K562 (cell line): Measurements from ENCODE around the gene HPCAL1. TPM values are rescaled to one million over a fixed set of nuclear protein-coding genes. Genes with fewer than 3 reads are reported as not detected.

Experiments
- ATF7 ChIP-seq: fragments of 450-650 bp; IDR thresholded peaks from 2 replicates; pipeline ENCODE4 v1.7.1; 2014; ENCODE audit warnings: mild to moderate bottlenecking, moderate library complexity
- CBFA2T3 ChIP-seq: fragments of 450-650 bp; IDR thresholded peaks from 2 replicates; pipeline ENCODE4 v1.6.1; 2017
- CTBP1 ChIP-seq: fragments of 450-650 bp; IDR thresholded peaks from 2 replicates; pipeline ENCODE4 v1.6.1; 2016; ENCODE audit warnings: borderline replicate concordance
- FOSL1 ChIP-seq: fragments of 200-800 bp; sonication (Bioruptor generic); conservative IDR thresholded peaks from 2 replicates; pipeline ENCODE4 v1.6.1; 2016; ENCODE audit warnings: missing genetic modification characterization, missing compliant biosample characterization
- FOXA3 ChIP-seq, 2 experiments: fragments of 450-650 bp in 1 of 2; sonication (generic) in 1 of 2; formaldehyde crosslinking; IDR thresholded peaks in 1 of 2; conservative IDR thresholded peaks in 1 of 2; 2 replicates each; pipeline versions ENCODE4 v1.4.0 to v1.8.0; 2020 to 2022; ENCODE audit warnings: mild to moderate bottlenecking in 2 of 2, missing genetic modification reagents in 1 of 2
- GTF2B ChIP-seq: IDR thresholded peaks from 2 replicates; pipeline ENCODE4 v1.6.1; 2011; ENCODE audit not compliant: insufficient read length; ENCODE audit errors: extremely low read depth
- JUND ChIP-seq, 2 experiments: IDR thresholded peaks; 2 replicates in 1 of 2; 3 replicates in 1 of 2; pipeline ENCODE4 v1.6.1; 2011; ENCODE audit warnings: borderline replicate concordance in 2 of 2, low read depth in 2 of 2, low read length in 2 of 2, improper control_type of control experiment in 1 of 2, missing biosample characterization in 1 of 2, missing genetic modification characterization in 1 of 2, missing genetic modification reagents in 1 of 2
- NFIX ChIP-seq: fragments of 250-450 bp; sonication (Bioruptor Pico); IDR thresholded peaks from 2 replicates; pipeline ENCODE4 v1.4.0; 2020; ENCODE audit warnings: low read depth, mild to moderate bottlenecking, moderate library complexity
- NR4A1 ChIP-seq, 2 experiments: fragments of 250-450 bp in 1 of 2; fragments of 450-650 bp in 1 of 2; sonication (Bioruptor Pico) in 1 of 2; IDR thresholded peaks; 2 replicates each; pipeline versions ENCODE4 v1.4.0 to v1.6.1; 2016 to 2020; ENCODE audit warnings: mild to moderate bottlenecking in 2 of 2, missing compliant biosample characterization in 1 of 2, missing genetic modification characterization in 1 of 2, moderate library complexity in 1 of 2
- PTBP1 ChIP-seq: fragments of 200-400 bp; formaldehyde crosslinking; IDR thresholded peaks from 2 replicates; pipeline ENCODE4 v1.6.1; 2017; ENCODE audit warnings: low read depth, low read length
- SP1 ChIP-seq: sonication (generic); formaldehyde crosslinking; IDR thresholded peaks from 2 replicates; pipeline ENCODE4 v1.8.1; 2022; ENCODE audit warnings: mild to moderate bottlenecking, missing genetic modification reagents
- SRF ChIP-seq, 2 experiments: fragments of 250-450, 450-650 bp in 1 of 2; sonication (Bioruptor Pico) in 1 of 2; sonication (generic) in 1 of 2; formaldehyde crosslinking; IDR thresholded peaks; 2 replicates each; pipeline versions ENCODE4 v1.5.0 to v1.5.1; 2020 to 2022; ENCODE audit warnings: mild to moderate bottlenecking in 1 of 2, missing genetic modification reagents in 1 of 2
- TSHZ1 ChIP-seq: fragments of 250-450 bp; sonication (Bioruptor Pico); IDR thresholded peaks from 2 replicates; pipeline ENCODE4 v1.4.0; 2020; ENCODE audit warnings: mild to moderate bottlenecking, moderate library complexity
- ZNF561 ChIP-seq: fragments of 450-650 bp; formaldehyde crosslinking; conservative IDR thresholded peaks from 2 replicates; pipeline ENCODE4 v1.4.0; 2020; ENCODE audit warnings: mild to moderate bottlenecking, moderate library complexity
- ZNF592 ChIP-seq: fragments of 450-650 bp; IDR thresholded peaks from 2 replicates; pipeline ENCODE4 v1.6.1; 2017; ENCODE audit warnings: antibody characterized with exemption, mild to moderate bottlenecking
- ZNF766 ChIP-seq: fragments of 200-800 bp; sonication (Bioruptor generic); conservative IDR thresholded peaks from 2 replicates; pipeline ENCODE4 v1.6.1; 2016; ENCODE audit warnings: missing genetic modification characterization, missing compliant biosample characterization
- ZNF785 ChIP-seq: fragments of 250-450 bp; sonication (Bioruptor Pico); IDR thresholded peaks from 2 replicates; pipeline ENCODE4 v1.4.0; 2020; ENCODE audit warnings: mild to moderate bottlenecking
- ZNF830 ChIP-seq: fragments of 250-450 bp; sonication (Bioruptor Pico); IDR thresholded peaks from 2 replicates; pipeline ENCODE4 v1.5.0; 2021; ENCODE audit warnings: mild to moderate bottlenecking
- polyA plus RNA-seq, 8 experiments: library from polyadenylated mRNA; depleted of rRNA in 4 of 8; stranded (reverse) in 5 of 8; unstranded in 3 of 8; fragments of >200 nt; fragmentation: Nextera tagmentation in 2 of 8; fragmentation: Illumina TruSeq in 1 of 8; extraction: Ambion mirVana in 2 of 8; extraction: Trizol in 1 of 8; gene quantifications; 2 replicates each; pipeline versions ENCODE4 v1.2.1 to v1.2.3, GENCODE V29; 2011 to 2014; ENCODE audit warnings: inconsistent platforms in 1 of 8, missing spikeins in 1 of 8
- total RNA-seq, 7 experiments: library from RNA; depleted of rRNA in 6 of 7; stranded (reverse); fragments of >200 nt in 6 of 7; fragmentation: Illumina TruSeq in 2 of 7; extraction: Trizol in 2 of 7; gene quantifications; 2 replicates each; pipeline versions ENCODE4 v1.2.1 to v1.2.3, GENCODE V29; 2011 to 2021; ENCODE audit warnings: low replicate concordance in 1 of 7

The HPCAL1 gene
- total and polyA plus RNA-seq, 9 of the 15 experiments (the other 6 are each of a cell fraction or from before 2014, with no cell fraction given): 2.7 to 65.5 (median 23.9) TPM

- TF ChIP-seq NR4A1 (CRISPR knock-in tag; IDR thresholded peaks at IDR 0.05) (no peak), NR4A1 (tag; IDR thresholded peaks at IDR 0.05) (no peak), FOXA3 (CRISPR knock-in tag; conservative IDR thresholded peaks at IDR 0.05 in 1 of 2, IDR thresholded peaks at IDR 0.05 in 1 of 2) (no peak), NFIX (CRISPR knock-in tag) (no peak), CTBP1 (0 out of 2 replicates have a peak, but pooled peaks have one; percentile 14), ZNF592 (peak; percentile 17; the same call in 1 of the 2 replicates), GTF2B (no peak), ATF7 (peak; percentile 15; the same call in 1 of the 2 replicates), ZNF561 (CRISPR knock-in tag) (no peak), ZNF766 (CRISPR knock-in tag) (no peak), CBFA2T3 (peak; percentile 51; the same call in 1 of the 2 replicates), ZNF830 (CRISPR knock-in tag) (no peak), PTBP1 (no peak), SRF (CRISPR knock-in tag; IDR thresholded peaks at IDR 0.05) (peak in 1 of 2 experiments; percentile 54; a peak in 1 of 4 replicates), TSHZ1 (CRISPR knock-in tag) (no peak), JUND (IDR thresholded peaks at IDR 0.05; ENCODE audit: borderline replicate concordance, low read depth, low read length) (peak; percentile 73), JUND (tag; IDR thresholded peaks at IDR 0.05; ENCODE audit: borderline replicate concordance, low read depth, low read length) (peak; percentile 69; the same call in 2 of the 3 replicates), FOSL1 (tag) (peak; percentile 53), ZNF785 (CRISPR knock-in tag) (no peak), SP1 (CRISPR knock-in tag) (no peak)
Observed at GRCh38 chr2:10254373-10255188, 48.1 kb upstream of the HPCAL1 start (continued).
